Left hindlimb (tissue), 1 donor: ENCODE data around the gene TTLL5.

ENCODE experiments used
- DNase-seq: peaks from one replicate; pipeline ENCODE4 v3.0.0-alpha.2; 2018

The TTLL5 gene

GRCh38 chr14:75976826-75977581 is 316.0 kb downstream of the TTLL5 start:
- no peak for DNase-seq

GRCh38 chr14:75977582-75977943 is 316.5 kb downstream of the TTLL5 start:
- DNase-seq: no peak

- DNase-seq: no peak
Observed at GRCh38 chr14:75978249-75978731, 317.2 kb downstream of the TTLL5 start.

- DNase-seq: peak; percentile 71
Observed at GRCh38 chr14:75979071-75979571, 318.1 kb downstream of the TTLL5 start.

GRCh38 chr14:75979648-75980565 is 318.9 kb downstream of the TTLL5 start:
- DNase-seq: peak; percentile 66

GRCh38 chr14:75980856-75981255 is 319.8 kb downstream of the TTLL5 start:
- peak; percentile 52 for DNase-seq

- DNase-seq: peak; percentile 96
Observed at GRCh38 chr14:75981426-75982265, 320.6 kb downstream of the TTLL5 start, which contains the start of gene TGFB3. Gene TGFB3 (minus strand): TSS chr14:75981995. CDS start chr14:75980893, 1,102 bp downstream.

GRCh38 chr14:75982266-75983018 is 321.4 kb downstream of the TTLL5 start:
- DNase-seq: peak; percentile 93

- DNase-seq: no peak
Observed at GRCh38 chr14:75983019-75983358, 321.9 kb downstream of the TTLL5 start.

GRCh38 chr14:75984674-75985073 is 323.6 kb downstream of the TTLL5 start:
- DNase-seq: no peak

- DNase-seq: peak; percentile 94
Observed at GRCh38 chr14:75985618-75986438, 324.8 kb downstream of the TTLL5 start, which contains the start of gene IFT43. Gene IFT43 (plus strand): TSS chr14:75985763. CDS start chr14:75985787, 24 bp downstream.

GRCh38 chr14:75986439-75986765 is 325.4 kb downstream of the TTLL5 start:
- DNase-seq: no peak

GRCh38 chr14:75987201-75987970 is 326.3 kb downstream of the TTLL5 start:
- DNase-seq: no peak

- peak; percentile 51 for DNase-seq
Observed at GRCh38 chr14:75989134-75989533, 328.1 kb downstream of the TTLL5 start.

- DNase-seq: no peak
Observed at GRCh38 chr14:75990297-75990696, 329.3 kb downstream of the TTLL5 start.

- no peak for DNase-seq
Observed at GRCh38 chr14:75991753-75992152, 330.7 kb downstream of the TTLL5 start.

GRCh38 chr14:75993567-75994041 is 332.6 kb downstream of the TTLL5 start:
- DNase-seq: no peak

GRCh38 chr14:75995372-75996041 is 334.5 kb downstream of the TTLL5 start:
- peak; percentile 72 for DNase-seq

GRCh38 chr14:75996488-75996887 is 335.4 kb downstream of the TTLL5 start:
- no peak for DNase-seq
